Left forelimb (tissue), 1 donor: ENCODE measurements around the gene HECTD1.
"Not testable (repeated sequence)": the region's sequence is repeated elsewhere in the genome, so short reads cannot be mapped to it uniquely, and the experiment has no call there.

ENCODE experiments used
- DNase-seq: peaks from one replicate; pipeline ENCODE4 v3.0.0-alpha.2; 2018; ENCODE audit warnings: low spot score

The HECTD1 gene

DNA sequence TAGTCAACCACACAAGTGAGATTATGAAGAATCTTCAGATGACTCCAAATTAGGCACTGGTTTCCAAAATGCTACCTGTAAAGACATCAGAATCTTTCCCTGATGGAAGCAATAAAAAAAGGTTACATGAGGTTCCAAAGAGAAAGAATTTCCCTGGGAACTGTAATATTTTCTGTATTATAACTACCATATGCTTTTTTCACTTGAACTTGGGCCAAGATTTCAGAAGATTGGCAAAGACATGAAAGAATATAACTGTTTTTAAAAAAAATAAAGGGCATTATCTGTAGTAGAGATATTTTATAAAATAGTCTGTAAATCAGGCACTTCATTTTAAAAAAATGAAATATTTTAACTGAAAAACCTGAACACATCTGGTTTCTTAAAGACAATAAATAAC, 12.9 kb downstream of the HECTD1 start:
- no peak for DNase-seq

DNA sequence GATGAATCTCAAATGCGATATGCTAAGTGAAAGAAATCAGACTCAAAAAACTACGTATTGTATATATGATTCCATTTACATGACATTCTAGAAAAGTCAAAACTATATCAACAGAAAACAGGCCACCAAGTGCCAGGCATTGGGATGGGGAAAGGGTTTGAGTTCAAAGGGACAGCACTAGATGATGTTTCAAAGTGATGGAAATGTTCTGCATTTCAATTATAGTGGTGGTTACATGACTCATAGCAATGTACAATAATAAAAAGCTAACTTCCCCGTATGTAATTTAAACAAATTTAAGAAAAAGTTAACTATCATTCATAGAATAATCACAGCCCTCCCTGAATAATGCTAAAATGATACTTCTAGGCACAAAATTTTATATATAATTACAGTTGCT, 13.5 kb downstream of the HECTD1 start:
- DNase-seq, result no peak

GRCh38 chr14:31192544-31192943, 15.0 kb downstream of the HECTD1 start:
- DNase-seq, result not testable (repeated sequence)

GRCh38 chr14:31190717-31191263, 16.8 kb downstream of the HECTD1 start:
- DNase-seq, result no peak

- DNase-seq, result no peak
These were observed 17.4 kb downstream of the HECTD1 start for GRCh38 chr14:31190219-31190603.

DNA sequence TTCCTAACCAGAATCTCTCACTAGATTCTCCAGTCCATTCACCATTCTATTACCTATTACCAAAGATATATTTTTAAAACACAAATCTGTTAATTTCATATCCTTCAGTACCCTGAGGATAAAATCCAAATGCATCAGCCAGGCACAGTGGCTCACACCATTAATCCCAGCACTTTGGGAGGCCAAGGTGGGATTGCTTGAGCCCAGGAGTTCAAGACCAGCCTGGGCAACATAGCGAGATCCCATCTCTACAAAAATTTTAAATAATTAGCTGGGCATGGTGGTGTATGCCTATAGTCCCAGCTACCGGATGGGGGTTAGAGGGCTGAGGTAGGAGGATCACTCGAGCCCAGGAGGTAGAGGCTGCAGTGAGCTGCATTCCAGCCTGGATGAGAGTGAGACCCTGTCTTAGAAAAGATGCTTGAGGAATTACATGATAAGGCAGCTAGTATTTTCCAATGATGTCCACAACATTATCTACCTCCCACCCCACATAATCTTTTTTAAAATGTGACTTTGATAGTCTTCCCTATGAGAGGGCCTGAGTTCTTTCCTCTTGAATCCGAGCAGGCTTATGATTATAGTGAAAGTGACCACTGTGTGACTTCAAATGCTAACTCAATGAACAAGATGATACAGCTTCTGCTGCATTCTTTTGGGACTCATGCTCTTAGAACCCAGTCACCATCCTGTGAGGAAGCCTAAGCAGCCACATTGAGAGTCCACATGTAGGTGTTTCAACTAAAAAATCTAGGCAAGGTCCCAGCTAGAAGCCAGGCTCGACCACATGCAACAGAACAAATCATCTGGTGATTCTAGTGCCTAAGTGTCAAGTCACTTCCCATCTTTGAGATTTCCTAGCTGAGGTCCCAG, 18.0 kb downstream of the HECTD1 start:
- DNase-seq, result no peak

DNA sequence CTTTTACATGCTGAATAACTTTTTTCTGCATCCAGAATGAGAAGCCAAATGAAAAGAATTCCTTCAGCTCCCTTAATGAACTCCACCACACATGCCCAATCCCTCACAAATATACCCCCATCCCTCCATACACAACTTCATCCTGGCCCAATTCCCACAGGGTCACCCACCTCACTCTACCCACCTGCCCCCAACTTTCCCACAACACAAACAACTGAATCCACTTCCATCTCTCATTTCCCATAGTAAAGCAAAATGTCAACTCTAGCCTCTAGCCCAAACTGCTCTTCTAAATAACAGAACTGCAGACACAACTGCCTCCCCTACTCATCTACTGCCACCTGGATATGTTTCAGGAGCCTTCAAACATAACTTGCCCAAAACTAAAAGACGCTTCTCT, 18.8 kb downstream of the HECTD1 start:
- DNase-seq, result no peak

DNA sequence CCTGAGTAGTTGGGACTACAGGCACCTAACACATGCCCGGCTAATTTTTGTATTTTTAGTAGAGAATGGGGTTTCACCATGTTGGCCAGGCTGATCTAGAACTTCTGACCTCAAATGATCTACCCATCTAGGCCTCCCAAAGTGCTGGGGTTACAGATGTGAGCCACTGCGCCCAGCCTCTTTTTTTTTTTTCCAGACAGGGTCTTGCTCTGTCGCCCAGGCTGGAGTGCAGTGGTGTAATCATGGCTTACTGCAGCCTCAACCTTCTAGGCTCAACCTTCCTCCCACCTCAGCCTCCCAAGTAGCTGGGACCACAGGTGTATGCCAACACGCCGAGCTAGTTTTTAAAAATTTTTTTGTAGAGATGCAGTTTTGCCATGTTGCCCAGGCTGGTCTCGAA, 25.6 kb downstream of the HECTD1 start:
- DNase-seq, result not testable (repeated sequence)

DNA sequence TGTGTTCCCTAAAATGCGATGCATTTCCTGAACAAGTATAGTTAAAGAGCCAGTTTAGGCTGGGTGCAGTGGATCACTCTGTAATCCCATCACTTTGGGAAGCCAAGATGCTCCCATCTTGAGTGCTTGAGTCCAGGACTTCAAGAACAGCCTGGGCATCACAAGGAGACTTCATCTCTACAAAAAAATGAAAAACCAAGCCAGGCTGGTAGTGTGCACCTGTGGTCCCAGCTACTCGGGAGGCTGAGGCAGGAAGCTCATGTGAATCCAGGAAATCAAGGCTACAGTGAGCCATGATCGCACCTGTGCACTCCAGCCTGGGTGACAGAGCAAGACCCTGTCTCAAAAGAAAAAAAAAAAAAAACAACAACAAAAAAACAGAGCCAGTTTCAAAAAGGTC, 26.3 kb downstream of the HECTD1 start:
- no peak for DNase-seq

DNA sequence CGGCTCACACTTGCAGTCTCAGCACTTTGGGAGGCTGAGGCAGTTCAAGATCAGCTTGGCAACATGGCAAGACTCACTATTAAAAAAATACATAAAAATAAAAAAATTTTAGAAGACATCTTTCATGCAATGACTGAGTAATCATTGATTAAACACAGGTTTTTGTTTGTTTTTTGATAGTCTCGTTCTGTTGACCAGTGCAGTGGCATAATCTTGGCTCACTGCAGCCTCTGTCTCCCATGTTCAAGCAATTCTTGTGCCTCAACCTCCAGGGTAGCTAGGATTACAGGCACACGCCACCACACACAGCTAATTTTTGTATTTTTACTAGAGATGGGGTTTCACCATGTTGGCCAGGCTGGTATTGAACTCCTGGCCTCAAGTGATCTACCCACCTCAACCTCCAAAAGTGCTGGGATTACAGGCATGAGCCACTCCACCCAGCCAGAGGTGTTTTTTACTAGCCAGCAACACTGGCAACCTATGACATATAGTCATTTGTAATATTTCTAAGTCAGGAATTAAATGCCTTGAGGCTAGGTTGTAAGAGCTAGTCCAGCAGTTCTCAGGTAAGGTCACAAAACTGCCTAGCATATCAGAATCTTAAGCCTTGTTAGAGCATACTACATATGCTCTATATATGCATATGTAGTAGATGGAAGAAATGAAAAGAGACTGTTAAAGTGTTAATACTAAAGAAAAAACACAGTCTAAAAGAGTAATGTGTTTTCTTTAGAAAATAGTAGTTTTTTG, 27.1 kb downstream of the HECTD1 start:
- no peak for DNase-seq

GRCh38 chr14:31174433-31174832, 33.2 kb downstream of the HECTD1 start:
- no peak for DNase-seq

GRCh38 chr14:31173120-31173837, 34.3 kb downstream of the HECTD1 start:
- no peak for DNase-seq

DNA sequence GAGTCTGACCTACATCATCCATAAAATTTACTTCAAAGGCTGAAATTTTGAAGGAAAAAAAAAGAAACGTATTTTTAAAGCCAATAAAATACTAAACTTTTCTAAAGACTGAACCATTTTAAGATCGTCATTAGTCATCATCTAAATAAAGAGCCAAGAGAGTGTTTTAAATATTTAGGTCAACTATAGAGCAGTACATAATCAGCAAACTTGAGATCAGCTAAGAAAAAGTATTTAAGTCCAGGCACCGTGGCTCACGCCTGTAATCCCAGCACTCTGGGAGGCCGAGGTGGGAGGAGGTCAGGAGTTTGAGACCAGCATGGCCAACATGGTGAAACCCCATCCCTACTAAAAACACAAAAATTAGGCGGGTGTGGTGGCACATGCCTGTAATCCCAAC, 35.5 kb downstream of the HECTD1 start:
- no peak for DNase-seq

GRCh38 chr14:31170411-31170810, 37.2 kb downstream of the HECTD1 start:
- DNase-seq, result no peak

DNA sequence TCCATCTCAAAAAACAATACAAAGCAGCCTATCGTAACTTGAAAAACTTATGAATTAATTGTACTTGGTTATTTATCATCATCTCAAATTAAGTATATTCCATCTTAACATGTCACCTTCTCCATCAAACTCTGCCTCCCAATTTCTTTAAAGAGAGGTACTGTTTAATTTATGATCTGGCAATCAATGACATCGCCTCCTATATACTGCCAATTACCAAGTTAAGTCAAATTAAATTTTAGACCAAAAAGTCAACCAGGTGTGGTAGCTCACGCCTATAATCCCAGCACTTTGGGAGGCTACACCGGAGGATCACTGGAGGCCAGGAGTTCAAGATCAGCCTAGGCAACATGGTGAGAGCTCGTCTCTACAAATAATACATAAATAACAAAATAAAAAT, 37.7 kb downstream of the HECTD1 start:
- DNase-seq, result no peak

- DNase-seq, result no peak
These were observed 40.6 kb downstream of the HECTD1 start for GRCh38 chr14:31167032-31167431.

- no peak for DNase-seq
These were observed 41.4 kb downstream of the HECTD1 start for GRCh38 chr14:31166271-31166561.

DNA sequence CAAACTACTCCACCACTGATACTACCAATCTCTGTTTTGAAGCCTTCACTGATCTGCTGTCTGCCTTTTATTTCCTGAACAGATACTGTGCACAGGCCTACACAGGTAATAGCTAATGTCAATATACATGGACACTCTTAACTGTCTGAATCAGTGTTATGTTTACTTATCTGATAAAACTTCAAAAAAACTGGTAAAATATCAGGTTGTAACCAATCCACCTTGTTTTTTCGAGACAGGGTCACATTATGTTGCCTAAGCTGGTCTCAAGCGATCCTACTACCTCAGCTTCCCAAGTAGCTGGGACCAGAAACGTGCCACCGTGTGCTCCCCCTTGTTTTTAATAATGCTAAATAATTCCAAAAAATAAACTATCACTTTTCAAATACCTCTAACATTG, 43.5 kb downstream of the HECTD1 start:
- DNase-seq, result no peak

DNA sequence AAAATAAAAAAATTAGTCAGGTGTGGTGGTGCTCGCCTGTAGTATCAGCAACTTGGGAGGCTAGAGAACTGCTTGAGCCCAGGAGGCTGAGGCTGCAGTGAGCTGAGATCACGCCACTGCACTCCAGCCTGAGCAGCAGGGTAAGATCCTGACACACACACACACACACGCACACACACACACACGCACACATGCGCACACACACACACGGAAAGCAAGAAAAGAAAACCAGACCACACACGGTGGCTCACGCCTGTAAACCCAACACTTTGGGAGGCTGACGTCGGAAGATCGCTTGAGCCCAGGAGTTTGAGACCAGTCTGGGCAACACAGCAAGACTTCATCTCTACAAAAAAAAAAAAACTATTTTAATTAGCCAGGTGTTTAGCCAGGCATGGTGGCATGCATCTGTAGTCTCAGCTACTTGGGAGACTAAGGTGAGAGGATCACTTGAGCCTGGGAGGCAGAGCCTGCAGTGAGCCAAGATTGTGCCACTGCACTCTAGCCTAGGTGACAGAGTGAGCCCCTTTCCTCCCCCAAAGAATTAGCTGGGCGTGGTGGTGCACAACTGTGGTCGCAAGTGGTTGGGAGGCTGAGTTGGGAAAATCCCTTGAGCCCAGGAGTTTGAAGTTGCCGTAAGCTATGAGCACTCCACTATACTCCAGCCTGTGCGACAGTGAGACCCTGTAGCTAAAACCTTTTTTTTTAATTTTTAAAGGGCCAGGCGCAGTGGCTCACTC, 44.5 kb downstream of the HECTD1 start:
- no peak for DNase-seq

DNA sequence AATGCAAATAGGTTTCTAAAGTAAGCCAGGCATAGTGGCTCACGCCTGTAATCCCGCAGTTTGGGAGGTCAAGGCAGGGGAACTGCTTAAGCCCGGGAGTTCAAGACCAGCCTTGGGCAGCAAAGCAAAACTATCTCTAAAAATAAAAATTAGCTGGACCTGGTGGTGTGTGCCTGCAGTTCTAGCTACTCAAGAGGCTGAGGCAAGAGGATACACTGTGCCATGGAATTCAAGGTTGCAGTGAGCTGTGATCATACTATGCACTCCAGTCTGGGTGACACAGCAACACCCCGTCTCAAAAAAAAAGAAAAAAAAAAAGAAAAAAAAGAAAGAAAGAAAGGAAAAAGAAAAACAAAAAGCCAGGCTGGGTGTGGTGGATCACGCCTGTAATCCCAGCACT, 46.3 kb downstream of the HECTD1 start:
- no peak for DNase-seq

- no peak for DNase-seq
These were observed 47.8 kb downstream of the HECTD1 start for GRCh38 chr14:31159682-31160296.

DNA sequence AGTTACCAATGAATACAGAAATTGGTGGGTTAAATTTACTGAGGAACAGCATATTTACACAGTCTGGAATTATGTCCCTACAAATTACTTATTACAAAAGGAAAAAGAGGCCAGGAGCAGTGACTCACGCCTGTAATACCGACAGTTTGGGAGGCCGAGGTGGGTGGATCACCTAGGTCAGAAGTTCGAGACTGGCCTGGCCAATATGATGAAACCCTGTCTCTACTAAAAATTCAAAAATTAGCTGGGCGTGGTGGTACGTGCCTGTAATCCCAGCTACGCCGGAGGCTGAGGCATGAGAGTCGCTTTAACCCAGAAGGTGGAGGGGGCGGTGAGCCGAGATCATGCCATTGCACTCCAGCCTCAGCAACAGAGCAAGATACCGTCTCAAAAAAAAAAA, 52.6 kb downstream of the HECTD1 start:
- DNase-seq, result no peak
